Measurements from ENCODE around the gene SCFD2. TPM values are rescaled to one million over a fixed set of nuclear protein-coding genes. Genes with fewer than 3 reads are reported as not detected.

SCFD2 gene
- total and polyA plus RNA-seq, 2 of the 8 experiments (the other 6 are each of a cell fraction or from before 2014, with no cell fraction given) = 6.2 to 10.2 TPM

DNA sequence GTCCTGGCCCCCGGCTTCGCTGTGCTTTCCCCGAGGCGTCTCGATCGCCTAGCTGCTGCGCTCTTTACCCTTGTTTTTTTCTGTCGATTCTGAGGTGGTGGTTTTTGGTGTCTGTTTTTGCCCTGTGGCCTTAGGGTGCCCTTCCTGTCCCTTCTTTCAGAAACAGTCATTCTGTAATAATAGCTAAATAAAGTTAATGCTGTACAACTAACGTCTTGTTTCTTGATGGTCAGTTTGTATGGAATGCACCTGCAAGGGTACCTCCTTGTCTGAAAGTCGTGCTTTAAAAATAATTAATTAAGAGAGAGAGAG, 12.3 kb upstream of the SCFD2 start:
- Histone ChIP-seq H2BK20ac (ENCODE audit: low read length) (no peak overlapping the region), H2AFZ (ENCODE audit: low read length) (no peak overlapping the region), H2AK5ac (ENCODE audit: low read depth, low read length) (no peak overlapping the region), H3K4me1 (replicated peaks in 1 of 4; ENCODE audit: control insufficient read depth in 3 of 4, insufficient read depth in 4 of 4, low read length in 3 of 4) (no peaks in the 10 kb centered on the region; a peak in 2 of 7 replicates), H2BK120ac (replicated peaks; ENCODE audit: low read depth, low read length) (no peak overlapping the region), H3K56ac (replicated peaks; ENCODE audit: insufficient read length, low read depth, low read length) (peak overlapping the region; percentile 65), H3K4me2 (ENCODE audit: insufficient read depth in 1 of 2, low read depth in 2 of 2, low read length in 2 of 2) (peak overlapping the region; percentile 65 to 80), H3K36me3 (ENCODE audit: control insufficient read depth in 2 of 4, insufficient read depth in 4 of 4, low read length in 3 of 4) (peaks cover 0 to 20% (median 9%) of the 10 kb centered on the region in 4 experiments; a peak in 2 of 8 replicates), H4K20me1 (replicated peaks in 1 of 2; ENCODE audit: control insufficient read depth in 1 of 2, insufficient read depth in 2 of 2, low read length in 2 of 2) (peaks cover 0 to 6% of the 10 kb centered on the region in 2 experiments), H2BK12ac (ENCODE audit: low read depth, low read length) (no peak overlapping the region), H3K9ac (replicated peaks in 1 of 4; ENCODE audit: extremely low read depth in 1 of 4, low read depth in 3 of 4, low read length in 3 of 4) (peak overlapping the region; percentile 76 to 93 (median 90)), H2BK15ac (ENCODE audit: low read length) (no peak overlapping the region), H3K18ac (ENCODE audit: extremely low read depth, low read length) (0 out of 2 replicates have a peak overlapping the region, but pooled peaks have one; percentile 86), H3K27me3 (replicated peaks in 1 of 4; ENCODE audit: control insufficient read depth in 3 of 4, extremely low read depth in 1 of 4, insufficient read depth in 3 of 4, low read length in 3 of 4) (no peaks in the 10 kb centered on the region), H4K91ac (replicated peaks; ENCODE audit: insufficient read length, low read length) (no peak overlapping the region), H2BK5ac (ENCODE audit: low read depth, low read length) (no peak overlapping the region), H3K23me2 (ENCODE audit: low read depth, low read length) (peaks cover 2% of the 10 kb centered on the region; the same call in 1 of the 2 replicates), H3K4me3 (ENCODE audit: extremely low read depth in 1 of 4, insufficient read depth in 2 of 4, low read depth in 3 of 4, low read length in 4 of 4) (peak overlapping the region; percentile 93 to 99 (median 95)), H3K9me3 (ENCODE audit: insufficient read depth in 2 of 2, low read depth in 1 of 2, low read length in 1 of 2) (no peaks in the 10 kb centered on the region), H3K27ac (ENCODE audit: low read depth, low read length) (peak overlapping the region; percentile 93; the same call in 1 of the 2 replicates), H3K79me1 (ENCODE audit: low read depth, low read length) (0 out of 2 replicates have a peak, but pooled peaks cover 2% of the 10 kb centered on the region), H3K79me2 (ENCODE audit: control insufficient read depth in 1 of 2, insufficient read depth in 2 of 2, low read length in 2 of 2) (peaks cover 18 to 51% of the 10 kb centered on the region in 2 experiments), H3K4ac (replicated peaks; ENCODE audit: insufficient read length, low read depth, low read length) (no peak overlapping the region), H3K14ac (ENCODE audit: insufficient read length) (no peak overlapping the region), H4K5ac (ENCODE audit: insufficient read length, low read depth, low read length) (no peak overlapping the region), H4K8ac (ENCODE audit: extremely low read depth, insufficient read depth, low read length) (peak overlapping the region; percentile 97), H3K23ac (ENCODE audit: insufficient read length) (no peak overlapping the region)
- no peak for DNase-seq (ENCODE audit: low read depth in 1 of 2, low spot score in 2 of 2)
- POLR2A ChIA-PET (ENCODE audit: partially characterized antibody) = interaction anchor here (1.0 to 1.9 kb wide), 4 partner anchors 9 to 50 kb away, joined by 3 to 5 read pairs (median 3); no protein-coding TSS in a partner anchor
- 2% methylated on average over 10 of the region's 10 CpGs; no CpG with 5 or more reads in 1 of the 2 experiments for WGBS, 2 experiments (ENCODE audit: extremely low coverage in 1 of 2, insufficient coverage in 1 of 2, insufficient read length in 1 of 2, insufficient replicate concordance in 2 of 2, low coverage in 1 of 2, low lambda C conversion rate in 2 of 2, missing lambda C conversion rate in 1 of 2)
- CTCF ChIA-PET (ENCODE audit: partially characterized antibody) = interaction anchor here (0.6 kb wide), 1 partner anchor 23 kb away, joined by 3 read pairs; no protein-coding TSS in a partner anchor
- no peak for FAIRE-seq

Measured in H1 (cell line).